ENCODE results near the gene ZNF555. TPM values are rescaled to one million over a fixed set of nuclear protein-coding genes. Genes with fewer than 3 reads are reported as not detected.

Gene ZNF555
- total and polyA plus RNA-seq, 10 of the 15 experiments (the other 5 are each of a cell fraction or from before 2014, with no cell fraction given), result 0.58 to 1.9 (median 1.2) TPM

- no peak for TF ChIP-seq E4F1 (IDR thresholded peaks at IDR 0.05; ENCODE audit: borderline replicate concordance, partially characterized antibody)
- TF ChIP-seq SKIL (IDR thresholded peaks at IDR 0.05; ENCODE audit: low read depth, poor library complexity, severe bottlenecking), result no peak
- peak; percentile 92 for TF ChIP-seq CREM (IDR thresholded peaks at IDR 0.05; ENCODE audit: low read depth)
- peak; percentile 91 for TF ChIP-seq YY1 (IDR thresholded peaks at IDR 0.05; ENCODE audit: low read depth, low read length)
- TF ChIP-seq MYC (IDR thresholded peaks at IDR 0.05; ENCODE audit: insufficient read depth, insufficient read length, insufficient replicate concordance, low read length, severe bottlenecking), result peak; percentile 24
- TF ChIP-seq ZBTB11 (CRISPR knock-in tag; IDR thresholded peaks at IDR 0.05), result no peak
- TF ChIP-seq CREB1 (IDR thresholded peaks at IDR 0.05; ENCODE audit: low read depth), result peak; percentile 82
- TF ChIP-seq IKZF1 (conservative IDR thresholded peaks at IDR 0.05), result peak; percentile 100
- TF ChIP-seq RELA (IDR thresholded peaks at IDR 0.05; ENCODE audit: borderline replicate concordance, partially characterized antibody), result peak; percentile 90
- 0 out of 2 replicates have a peak, but pooled peaks have one; percentile 10 for TF ChIP-seq BCL11A (IDR thresholded peaks at IDR 0.05; ENCODE audit: low read depth, low read length)
- TF ChIP-seq NRF1 (conservative IDR thresholded peaks at IDR 0.05; ENCODE audit: low read depth, low read length), result peak; percentile 84
- TF ChIP-seq LARP7 (IDR thresholded peaks at IDR 0.05), result peak; percentile 98
- TF ChIP-seq SIX5 (IDR thresholded peaks at IDR 0.05; ENCODE audit: low read depth, low read length, severe bottlenecking), result peak; percentile 95
- no peak for TF ChIP-seq CBX3 (IDR thresholded peaks at IDR 0.05; ENCODE audit: borderline replicate concordance, low read depth)
- no peak; the same call in 1 of the 2 replicates for TF ChIP-seq FOXK2 (IDR thresholded peaks at IDR 0.05)
- TF ChIP-seq, protein P1, sequence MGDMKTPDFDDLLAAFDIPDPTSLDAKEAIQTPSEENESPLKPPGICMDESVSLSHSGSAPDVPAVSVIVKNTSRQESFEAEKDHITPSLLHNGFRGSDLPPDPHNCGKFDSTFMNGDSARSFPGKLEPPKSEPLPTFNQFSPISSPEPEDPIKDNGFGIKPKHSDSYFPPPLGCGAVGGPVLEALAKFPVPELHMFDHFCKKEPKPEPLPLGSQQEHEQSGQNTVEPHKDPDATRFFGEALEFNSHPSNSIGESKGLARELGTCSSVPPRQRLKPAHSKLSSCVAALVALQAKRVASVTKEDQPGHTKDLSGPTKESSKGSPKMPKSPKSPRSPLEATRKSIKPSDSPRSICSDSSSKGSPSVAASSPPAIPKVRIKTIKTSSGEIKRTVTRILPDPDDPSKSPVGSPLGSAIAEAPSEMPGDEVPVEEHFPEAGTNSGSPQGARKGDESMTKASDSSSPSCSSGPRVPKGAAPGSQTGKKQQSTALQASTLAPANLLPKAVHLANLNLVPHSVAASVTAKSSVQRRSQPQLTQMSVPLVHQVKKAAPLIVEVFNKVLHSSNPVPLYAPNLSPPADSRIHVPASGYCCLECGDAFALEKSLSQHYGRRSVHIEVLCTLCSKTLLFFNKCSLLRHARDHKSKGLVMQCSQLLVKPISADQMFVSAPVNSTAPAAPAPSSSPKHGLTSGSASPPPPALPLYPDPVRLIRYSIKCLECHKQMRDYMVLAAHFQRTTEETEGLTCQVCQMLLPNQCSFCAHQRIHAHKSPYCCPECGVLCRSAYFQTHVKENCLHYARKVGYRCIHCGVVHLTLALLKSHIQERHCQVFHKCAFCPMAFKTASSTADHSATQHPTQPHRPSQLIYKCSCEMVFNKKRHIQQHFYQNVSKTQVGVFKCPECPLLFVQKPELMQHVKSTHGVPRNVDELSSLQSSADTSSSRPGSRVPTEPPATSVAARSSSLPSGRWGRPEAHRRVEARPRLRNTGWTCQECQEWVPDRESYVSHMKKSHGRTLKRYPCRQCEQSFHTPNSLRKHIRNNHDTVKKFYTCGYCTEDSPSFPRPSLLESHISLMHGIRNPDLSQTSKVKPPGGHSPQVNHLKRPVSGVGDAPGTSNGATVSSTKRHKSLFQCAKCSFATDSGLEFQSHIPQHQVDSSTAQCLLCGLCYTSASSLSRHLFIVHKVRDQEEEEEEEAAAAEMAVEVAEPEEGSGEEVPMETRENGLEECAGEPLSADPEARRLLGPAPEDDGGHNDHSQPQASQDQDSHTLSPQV (IDR thresholded peaks at IDR 0.05), result peak; percentile 70; the same call in 1 of the 2 replicates
- no peak for TF ChIP-seq ZZZ3 (IDR thresholded peaks at IDR 0.05; ENCODE audit: control insufficient read depth, insufficient read length, low read depth)
- peak; percentile 62; the same call in 1 of the 2 replicates for TF ChIP-seq TBL1XR1 (IDR thresholded peaks at IDR 0.05; ENCODE audit: low read depth, low read length)
Measured at GRCh38 chr19:2819540-2820111, 21.6 kb upstream of the ZNF555 start, which contains the start of gene ZNF554 (continued).
